GM21576 (cell line): ENCODE results near the gene SCAF11.
"Not testable (repeated sequence)": the region's sequence is repeated elsewhere in the genome, so short reads cannot be mapped to it uniquely, and the experiment has no call there.

Source experiments
- ATAC-seq: cut with Tn5 transposase; IDR thresholded peaks from one replicate; pipeline ENCODE4 v1.9.1; 2021; ENCODE audit warnings: mild to moderate bottlenecking, moderate library complexity; ENCODE audit not compliant: unreplicated experiment

Gene SCAF11, protein sequence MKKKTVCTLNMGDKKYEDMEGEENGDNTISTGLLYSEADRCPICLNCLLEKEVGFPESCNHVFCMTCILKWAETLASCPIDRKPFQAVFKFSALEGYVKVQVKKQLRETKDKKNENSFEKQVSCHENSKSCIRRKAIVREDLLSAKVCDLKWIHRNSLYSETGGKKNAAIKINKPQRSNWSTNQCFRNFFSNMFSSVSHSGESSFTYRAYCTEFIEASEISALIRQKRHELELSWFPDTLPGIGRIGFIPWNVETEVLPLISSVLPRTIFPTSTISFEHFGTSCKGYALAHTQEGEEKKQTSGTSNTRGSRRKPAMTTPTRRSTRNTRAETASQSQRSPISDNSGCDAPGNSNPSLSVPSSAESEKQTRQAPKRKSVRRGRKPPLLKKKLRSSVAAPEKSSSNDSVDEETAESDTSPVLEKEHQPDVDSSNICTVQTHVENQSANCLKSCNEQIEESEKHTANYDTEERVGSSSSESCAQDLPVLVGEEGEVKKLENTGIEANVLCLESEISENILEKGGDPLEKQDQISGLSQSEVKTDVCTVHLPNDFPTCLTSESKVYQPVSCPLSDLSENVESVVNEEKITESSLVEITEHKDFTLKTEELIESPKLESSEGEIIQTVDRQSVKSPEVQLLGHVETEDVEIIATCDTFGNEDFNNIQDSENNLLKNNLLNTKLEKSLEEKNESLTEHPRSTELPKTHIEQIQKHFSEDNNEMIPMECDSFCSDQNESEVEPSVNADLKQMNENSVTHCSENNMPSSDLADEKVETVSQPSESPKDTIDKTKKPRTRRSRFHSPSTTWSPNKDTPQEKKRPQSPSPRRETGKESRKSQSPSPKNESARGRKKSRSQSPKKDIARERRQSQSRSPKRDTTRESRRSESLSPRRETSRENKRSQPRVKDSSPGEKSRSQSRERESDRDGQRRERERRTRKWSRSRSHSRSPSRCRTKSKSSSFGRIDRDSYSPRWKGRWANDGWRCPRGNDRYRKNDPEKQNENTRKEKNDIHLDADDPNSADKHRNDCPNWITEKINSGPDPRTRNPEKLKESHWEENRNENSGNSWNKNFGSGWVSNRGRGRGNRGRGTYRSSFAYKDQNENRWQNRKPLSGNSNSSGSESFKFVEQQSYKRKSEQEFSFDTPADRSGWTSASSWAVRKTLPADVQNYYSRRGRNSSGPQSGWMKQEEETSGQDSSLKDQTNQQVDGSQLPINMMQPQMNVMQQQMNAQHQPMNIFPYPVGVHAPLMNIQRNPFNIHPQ (N-terminal part only)

DNA sequence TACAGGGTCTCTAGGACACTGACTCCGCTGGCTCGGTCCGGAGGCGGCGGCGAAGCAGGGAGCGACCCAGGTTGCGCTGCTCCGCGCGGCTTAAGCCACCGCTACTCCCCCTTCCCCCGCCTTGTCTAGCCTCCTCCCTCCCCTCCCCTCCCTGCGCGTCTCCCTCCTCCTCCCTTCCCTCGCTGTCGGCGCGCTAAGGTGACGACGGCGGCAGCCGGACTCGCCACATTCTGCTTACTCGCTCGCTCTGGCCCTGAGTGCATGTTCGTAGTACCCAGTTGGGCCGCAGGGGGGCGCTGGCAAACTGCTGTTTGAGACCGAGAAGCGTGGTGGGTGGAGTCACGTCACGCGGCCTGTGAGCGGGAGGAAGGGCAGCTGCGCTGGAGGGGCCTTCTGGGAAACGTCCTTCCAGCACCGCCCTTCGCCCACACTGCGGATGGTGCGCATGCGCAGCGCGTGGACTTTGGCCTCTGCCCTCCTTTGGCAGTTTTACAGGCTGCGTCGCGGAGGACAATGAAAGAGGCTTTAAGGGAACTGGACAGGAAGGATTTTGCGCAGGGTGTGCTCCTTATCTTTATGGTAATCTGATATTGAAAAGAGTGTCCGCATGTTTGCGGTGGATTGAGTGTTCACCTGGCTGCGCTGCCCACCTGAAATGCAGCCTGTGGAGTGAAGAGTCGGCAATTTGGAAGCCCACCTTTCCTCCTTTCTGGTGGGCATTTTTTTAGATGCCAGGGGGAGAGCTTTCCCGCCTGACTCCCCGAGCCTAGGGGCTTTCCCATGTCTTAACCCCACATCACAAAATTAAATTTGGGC lies at the start of gene SCAF11:
SCAF11 (minus strand) TSS at position 107 of the 816 bp plus-strand sequence. CDS start 26,407 bp downstream, outside the sequence.
- ATAC-seq, result peak; percentile 62

DNA sequence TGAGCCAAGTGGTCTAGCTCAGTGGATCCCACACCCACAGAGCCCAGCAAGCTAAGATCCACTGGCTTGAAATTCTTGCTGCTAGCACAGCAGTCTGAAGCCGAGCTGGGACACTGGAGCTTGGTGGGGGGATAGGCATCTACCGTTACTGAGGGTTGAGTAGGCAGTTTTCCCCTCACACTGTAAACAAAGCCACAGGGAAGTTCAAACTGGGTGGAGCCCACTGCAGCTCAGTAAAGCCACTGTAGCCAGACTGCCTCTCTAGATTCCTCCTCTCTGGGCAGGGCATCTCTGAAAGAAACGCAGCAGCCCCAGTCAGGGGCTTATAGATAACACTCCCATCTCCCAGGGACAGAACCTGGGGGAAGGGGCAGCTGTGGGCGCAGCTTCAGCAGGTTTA lies 46.7 kb upstream of the SCAF11 start:
- not testable (repeated sequence) for ATAC-seq

DNA sequence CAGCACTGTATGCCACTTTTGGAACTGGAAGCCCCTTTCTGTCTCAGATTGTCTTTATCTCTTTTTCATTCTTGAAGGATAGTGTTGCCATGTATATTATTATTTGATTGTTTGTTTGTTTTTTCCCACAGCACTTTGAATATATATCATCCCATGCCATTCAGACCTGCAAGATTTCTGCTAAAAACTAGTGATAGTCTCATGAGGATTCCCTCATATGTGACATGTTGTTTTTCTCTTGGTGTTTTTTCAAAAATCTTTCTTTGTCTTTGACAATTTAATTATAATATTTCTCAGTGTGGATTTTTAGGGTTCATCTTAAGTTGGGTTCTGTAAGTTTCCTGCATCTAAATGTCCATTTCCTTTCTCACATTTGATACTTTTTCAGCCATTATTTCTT lies 36.8 kb upstream of the SCAF11 start:
- ATAC-seq, result no peak

DNA sequence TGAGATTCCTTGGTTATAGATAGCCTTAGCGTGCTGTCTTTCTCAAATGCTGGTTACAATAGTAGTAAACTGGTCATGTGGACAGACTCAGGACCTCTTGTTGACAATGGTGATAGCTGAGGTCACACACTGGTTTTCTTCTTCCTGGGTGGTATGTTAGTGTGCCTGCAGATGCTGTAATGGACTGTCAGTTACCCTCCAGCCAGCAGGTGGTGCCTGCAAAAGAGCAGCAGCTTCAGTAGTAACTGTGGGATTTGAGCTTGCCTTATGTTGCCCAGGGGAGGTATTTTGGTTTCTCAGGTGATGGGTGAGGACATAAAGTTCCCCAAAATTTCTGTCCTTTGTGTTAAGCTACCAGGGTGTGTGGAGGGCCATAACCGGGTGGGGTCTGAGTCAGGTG lies 33.7 kb upstream of the SCAF11 start:
- no peak for ATAC-seq

DNA sequence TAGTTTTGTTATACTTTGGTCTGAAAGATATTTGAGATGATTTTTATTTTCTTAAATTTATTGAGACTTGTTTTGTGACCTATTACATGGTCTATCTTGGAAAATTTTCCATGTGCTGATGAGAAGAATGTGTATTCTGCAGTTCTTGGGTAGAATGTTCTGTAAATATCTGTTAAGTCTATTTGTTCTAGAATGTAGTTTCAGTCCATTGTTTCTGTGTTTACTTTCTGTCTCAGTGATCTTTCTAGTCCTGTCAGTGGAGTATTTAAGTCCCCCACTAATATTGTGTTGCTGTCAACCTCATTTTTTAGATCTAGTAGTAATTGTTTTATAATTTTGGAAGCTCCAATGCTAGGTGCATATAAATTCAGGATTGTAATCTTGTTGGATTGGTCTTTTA lies 30.4 kb upstream of the SCAF11 start:
- no peak for ATAC-seq

DNA sequence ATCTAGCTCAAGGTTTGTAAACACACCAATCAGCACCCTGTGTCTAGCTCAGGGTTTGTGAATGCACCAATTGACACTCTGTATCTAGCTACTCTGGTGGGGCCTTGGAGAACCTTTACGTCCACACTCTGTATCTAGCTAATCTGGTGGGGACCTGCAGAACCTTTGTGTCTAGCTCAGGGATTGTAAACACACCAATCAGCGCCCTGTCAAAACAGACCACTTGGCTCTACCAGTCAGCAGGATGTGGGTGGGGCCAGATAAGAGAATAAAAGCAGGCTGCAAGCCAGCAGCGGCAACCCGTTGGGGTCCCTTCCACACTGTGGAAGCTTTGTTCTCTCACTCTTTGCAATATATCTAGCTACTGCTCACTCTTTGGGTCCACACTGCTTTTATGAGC lies 28.3 kb upstream of the SCAF11 start:
- ATAC-seq, result not testable (repeated sequence)

DNA sequence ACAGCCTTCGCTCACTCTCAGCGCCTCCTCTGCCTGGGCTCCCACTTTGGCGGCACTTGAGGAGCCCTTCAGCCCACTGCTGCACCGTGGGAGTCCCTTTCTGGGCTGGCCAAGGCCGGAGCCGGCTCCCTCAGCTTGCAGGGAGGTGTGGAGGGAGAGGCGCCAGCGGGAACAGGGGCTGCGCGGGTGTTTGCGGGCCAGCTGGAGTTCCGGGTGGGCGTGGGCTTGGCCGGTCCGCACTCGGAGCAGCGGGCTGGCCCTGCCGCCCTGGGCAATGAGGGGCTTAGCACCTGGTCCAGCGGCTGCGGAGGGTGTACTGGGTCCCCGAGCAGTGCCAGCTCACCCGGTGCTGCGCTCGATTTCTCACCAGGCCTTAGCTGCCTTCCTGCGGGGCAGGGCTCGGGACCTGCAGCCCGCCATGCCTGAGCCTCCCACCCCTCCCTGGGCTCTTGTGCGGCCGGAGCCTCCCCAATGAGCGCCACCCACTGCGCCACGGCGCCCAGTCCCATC lies 27.5 kb upstream of the SCAF11 start:
- not testable (repeated sequence) for ATAC-seq

DNA sequence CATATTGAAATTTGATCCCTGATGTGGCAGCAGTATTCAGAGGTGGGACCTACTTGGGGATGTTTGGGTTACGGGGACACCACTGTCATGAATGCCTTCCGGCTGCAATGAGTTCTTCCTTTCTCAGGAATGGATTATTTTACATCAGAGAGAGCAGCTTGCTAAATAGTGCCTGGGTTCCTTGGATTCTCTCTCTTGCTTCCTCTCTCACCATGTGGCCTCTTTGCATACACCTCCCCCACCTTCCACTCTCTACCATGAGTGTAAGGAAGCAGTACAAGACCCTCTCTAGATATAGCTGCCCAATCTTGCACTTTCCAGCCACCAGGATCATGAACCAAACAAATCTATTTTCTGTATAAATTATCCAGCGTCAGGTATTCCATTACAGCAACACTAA lies 15.4 kb upstream of the SCAF11 start:
- ATAC-seq, result no peak

DNA sequence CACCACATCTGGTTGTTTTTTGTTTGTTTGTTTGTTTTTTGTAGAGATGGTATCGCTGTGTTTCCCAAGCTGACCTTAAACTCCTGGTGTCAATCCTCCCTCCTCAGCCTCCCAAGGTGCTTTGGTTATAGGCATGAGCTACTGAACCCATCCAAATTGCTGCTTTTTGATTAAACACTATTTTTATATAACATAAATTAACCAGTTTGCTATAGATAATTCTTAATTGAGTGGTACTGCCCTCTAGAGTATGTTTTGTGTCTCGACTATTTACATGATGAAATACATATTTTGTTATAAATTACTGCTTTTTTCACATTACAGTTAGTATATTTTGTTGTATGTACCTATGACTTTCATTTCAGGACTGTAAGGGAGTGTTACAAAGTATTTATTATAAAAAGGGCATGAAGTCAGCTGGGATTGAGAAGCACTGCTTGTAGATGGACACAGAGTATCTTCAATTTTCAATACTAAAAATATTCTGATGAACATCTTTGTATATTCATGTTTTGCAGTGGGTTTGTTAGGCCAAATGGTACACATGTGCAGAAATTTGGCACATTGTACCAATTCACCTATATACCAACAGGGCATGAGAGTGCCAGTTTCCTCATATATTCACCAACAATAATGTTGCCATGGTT lies 14.9 kb upstream of the SCAF11 start:
- no peak for ATAC-seq

DNA sequence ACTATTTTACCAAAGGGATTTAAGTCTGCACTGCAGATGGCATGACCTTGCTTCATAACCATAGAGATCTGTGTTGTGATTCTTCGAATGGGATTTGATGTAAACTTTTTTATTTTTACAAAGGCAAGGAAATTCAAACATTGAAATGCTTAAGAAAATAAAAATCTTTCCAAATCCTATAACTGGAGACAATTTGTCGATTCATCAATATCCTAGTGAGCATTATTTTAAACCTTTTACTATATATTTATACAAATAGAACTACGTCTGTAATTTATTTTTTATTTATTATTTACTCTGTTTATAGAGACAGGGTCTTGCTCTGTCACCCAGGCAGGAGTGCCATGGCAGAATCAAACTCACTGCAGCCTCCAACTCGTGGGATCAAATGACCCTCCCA lies 14.3 kb upstream of the SCAF11 start:
- ATAC-seq, result no peak

DNA sequence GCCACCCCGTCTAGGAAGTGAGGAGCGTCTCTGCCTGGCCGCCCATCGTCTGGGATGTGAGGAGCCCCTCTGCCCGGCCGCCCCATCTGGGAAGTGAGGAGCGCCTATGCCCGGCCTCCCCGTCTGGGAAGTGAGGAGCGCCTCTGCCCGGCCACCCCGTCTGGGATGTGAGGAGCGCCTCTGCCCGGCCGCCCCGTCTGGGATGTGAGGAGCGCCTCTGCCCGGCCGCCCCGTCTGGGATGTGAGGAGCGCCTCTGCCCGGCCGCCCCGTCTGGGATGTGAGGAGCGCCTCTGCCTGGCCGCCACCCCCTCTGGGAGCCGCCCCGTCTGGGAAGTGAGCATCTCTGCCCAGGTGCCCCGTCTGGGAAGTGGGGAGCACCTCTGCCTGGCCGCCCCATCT lies 9.7 kb upstream of the SCAF11 start:
- not testable (repeated sequence) for ATAC-seq

DNA sequence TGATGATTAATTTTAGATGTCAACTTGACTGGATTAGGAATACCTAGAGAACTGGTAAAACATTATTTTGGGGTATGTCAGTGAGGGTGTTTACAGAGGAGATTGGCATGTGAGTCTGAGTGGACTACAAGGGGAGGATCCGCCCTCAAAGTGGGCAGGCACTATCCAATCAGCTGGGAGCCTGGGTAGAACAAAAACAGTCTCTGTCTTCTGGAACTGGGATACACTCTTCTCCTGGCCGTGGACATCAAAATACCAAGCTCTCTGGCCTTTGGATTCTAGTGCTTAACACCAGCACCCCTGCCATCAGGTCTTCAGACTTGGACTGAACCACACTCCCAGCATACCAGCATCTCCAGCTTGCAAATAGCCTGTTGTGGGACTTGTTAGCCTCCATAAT lies 4.4 kb upstream of the SCAF11 start:
- no peak for ATAC-seq

DNA sequence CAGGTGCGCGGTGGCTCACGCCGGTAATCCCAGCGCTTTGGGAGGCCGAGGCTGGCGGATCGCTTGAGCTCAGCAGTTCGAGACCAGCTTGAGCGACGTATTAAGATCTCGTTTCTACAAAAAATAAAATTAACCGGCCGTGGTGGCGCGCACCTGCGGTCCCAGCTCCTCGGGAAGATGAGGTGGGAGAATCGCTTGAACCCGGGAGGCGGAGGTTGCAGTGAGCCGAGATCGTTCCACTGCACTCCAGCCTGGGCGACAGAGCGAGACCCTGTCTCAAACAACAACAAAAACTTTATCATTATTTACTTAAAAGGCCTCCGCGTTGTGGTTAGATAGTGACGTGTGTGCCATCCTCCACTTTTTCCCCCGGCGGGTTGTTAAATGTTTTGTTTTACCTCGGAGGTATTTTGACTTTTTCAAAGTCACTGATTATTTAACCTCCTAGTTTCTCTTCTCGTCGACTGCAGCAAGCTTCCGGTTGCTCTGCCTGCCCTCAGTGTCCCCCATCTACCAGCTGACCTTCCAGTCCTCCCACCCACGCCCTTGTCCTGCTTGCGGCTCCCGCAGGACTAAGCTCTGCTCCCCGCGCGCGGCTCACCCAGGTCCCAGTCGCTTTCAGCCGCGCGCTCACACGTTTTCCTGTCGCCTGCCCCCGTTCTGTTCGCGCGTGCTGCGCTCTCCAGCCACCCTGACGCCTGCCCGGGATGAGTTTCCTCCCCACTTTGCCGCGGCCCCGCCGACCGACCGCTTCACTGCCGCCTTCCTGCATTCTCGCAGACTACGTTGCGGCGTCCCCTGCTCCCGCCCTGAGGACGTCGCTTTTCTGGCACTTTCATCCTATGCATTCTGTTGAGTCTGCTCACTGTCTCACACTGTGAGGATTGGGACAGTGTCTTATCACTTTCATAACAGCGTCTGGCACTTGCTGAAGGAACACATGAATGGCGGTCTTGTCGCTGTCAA lies 1.2 kb upstream of the SCAF11 start:
- peak; percentile 22 for ATAC-seq

DNA sequence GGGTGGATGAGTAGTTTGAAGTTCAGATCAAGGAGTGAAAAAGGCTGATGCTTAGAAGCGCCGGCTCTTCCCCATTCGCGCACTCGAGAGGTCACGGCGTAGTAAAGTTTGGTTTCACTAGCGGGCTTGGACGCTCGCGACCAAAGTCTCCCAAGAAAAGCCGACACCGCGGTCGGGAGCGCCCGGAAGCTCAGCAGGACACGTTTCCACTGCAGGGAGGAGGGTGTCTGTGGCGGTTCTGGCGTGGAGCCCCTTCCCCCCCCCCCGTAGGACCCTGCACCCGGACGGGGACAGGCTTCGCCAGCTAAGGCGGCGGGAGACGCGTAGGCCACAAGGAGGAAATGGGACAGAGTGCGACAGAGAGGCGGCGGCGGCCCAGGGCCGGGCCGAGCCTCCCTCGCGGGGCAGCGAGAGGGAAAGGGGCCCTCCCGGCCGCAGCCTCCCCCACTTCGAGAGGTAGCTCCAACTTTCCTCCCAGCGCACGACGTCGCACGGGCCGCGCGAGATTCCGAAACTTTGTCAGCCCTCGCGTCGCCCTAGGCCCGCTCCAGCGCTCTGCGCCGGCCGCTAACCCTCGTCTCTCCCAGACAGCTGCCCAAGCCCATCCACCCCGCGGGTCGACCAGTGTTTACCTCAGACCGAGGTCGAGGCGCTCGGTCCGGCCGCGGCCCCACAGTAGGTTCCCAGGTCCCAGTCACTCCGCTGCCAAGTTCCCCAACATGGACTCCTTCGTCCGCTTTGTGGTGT lies 480 bp downstream of the SCAF11 start:
- peak; percentile 21 for ATAC-seq

DNA sequence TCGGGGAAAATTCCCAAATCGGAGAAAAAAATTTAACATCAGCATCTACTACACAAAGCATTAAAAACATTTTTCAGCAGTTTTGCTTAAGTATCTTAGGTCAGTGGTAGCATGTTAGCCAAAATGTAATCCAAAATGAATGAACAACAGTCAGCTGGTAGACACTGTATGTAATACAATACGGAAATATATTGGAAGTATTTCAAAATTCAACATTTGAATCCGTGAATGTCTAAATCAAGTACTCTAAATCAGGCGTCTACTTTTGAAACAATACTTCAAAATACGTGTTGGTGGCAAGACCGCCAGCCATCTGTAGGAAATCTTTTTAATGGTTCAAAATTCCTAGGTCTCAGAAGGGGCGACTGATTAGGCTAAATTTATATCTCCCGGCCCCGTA lies 1.1 kb downstream of the SCAF11 start:
- no peak for ATAC-seq

DNA sequence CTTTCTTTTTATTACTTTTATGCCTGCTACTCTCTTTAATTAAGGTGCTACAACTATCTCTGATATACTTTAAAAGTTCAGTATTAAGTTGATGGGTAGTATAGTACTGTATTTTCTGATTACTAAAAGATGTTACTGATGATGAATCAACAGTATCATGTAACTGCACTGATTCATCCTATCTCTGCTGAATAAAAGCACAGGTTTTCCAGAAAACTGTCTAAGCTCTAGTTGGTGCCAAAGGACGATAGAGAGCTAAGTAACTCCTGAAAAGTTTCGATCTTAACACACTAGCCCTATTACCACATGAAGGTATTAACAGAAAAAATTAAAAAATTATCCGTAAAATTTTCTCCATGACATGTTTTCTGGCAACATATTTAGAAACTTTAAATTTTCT lies 2.1 kb downstream of the SCAF11 start:
- no peak for ATAC-seq

DNA sequence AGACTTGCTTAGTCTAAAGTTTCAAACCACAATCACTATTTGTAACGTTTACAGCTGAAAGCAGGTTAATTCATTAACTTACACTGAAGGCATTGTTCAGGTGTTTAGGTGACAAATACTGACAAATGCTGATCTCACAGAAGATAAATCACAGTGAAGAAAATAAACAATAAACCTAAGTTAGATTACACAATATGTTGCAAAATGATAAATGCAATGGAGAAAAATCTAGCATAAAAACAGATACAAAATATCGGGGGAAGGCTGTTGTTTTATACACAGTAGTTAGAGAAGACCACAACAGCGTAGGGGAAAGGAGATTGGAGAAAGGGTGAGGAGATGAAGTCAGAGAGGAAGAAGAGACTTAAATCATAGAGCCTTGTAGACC lies 3.0 kb downstream of the SCAF11 start:
- ATAC-seq, result no peak
